Lung (tissue), 12 donors: ENCODE results near the gene VDR. TPM values are rescaled to one million over a fixed set of nuclear protein-coding genes. Genes with fewer than 3 reads are reported as not detected.
A peak's percentile ranks its signal among the peaks of the same experiment; 100 is the strongest.

ENCODE experiments used
- ATAC-seq: fragments of 200-7000 bp; cut with Tn5 transposase; one replicate; pipeline ENCODE4 v1.9.1; 2020; ENCODE audit warnings: moderate number of reproducible peaks; ENCODE audit not compliant: insufficient read depth, low FRiP score
- DNase-seq, 3 donors: peaks; one replicate each; pipeline ENCODE4 v3.0.0-alpha.2; 2013 to 2017
- H3K27ac ChIP-seq, 2 donors: one replicate each; pipeline ENCODE4 v1.5.1; 2013; ENCODE audit warnings: mild to moderate bottlenecking in 2 of 2, moderate library complexity in 2 of 2, control low read depth in 1 of 2, inconsistent platforms in 1 of 2, low read depth in 1 of 2, low read length in 1 of 2
- H3K27me3 ChIP-seq, 3 donors: one replicate each; pipeline ENCODE4 v1.5.1; 2013; ENCODE audit warnings: low read length in 2 of 3; ENCODE audit not compliant: control insufficient read depth in 3 of 3, insufficient read depth in 3 of 3
- H3K36me3 ChIP-seq, 4 donors: one replicate each; pipeline ENCODE4 v1.5.1; 2013; ENCODE audit warnings: low read length in 4 of 4, mild to moderate bottlenecking in 1 of 4, moderate library complexity in 1 of 4; ENCODE audit not compliant: control insufficient read depth in 4 of 4, insufficient read depth in 4 of 4
- H3K4me1 ChIP-seq, 5 donors: one replicate each; pipeline ENCODE4 v1.5.1; 2013; ENCODE audit warnings: low read length in 5 of 5, mild to moderate bottlenecking in 2 of 5, moderate library complexity in 1 of 5; ENCODE audit not compliant: control insufficient read depth in 5 of 5, insufficient read depth in 5 of 5
- H3K4me3 ChIP-seq: one replicate; pipeline ENCODE4 v1.5.1; 2013; ENCODE audit warnings: mild to moderate bottlenecking, control low read depth, moderate library complexity
- H3K9ac ChIP-seq, 2 donors: one replicate each; pipeline ENCODE4 v1.5.1; 2013; ENCODE audit warnings: low read length in 2 of 2, control low read depth in 1 of 2; ENCODE audit not compliant: insufficient read depth in 1 of 2
- H3K9me3 ChIP-seq, 4 donors: one replicate each; pipeline ENCODE4 v1.5.1; 2013; ENCODE audit warnings: low read length in 3 of 4, mild to moderate bottlenecking in 1 of 4, moderate library complexity in 1 of 4; ENCODE audit not compliant: control insufficient read depth in 4 of 4, insufficient read depth in 3 of 4
- WGBS, 2 donors: extraction: QIAGEN DNeasy Blood & Tissue Kit; methylation state at CpG; one replicate each; pipeline ENCODE4 v1.1.7; 2013; 5-methylcytosine and 5-hydroxymethylcytosine counted together
- polyA plus RNA-seq, 2 donors: library from polyadenylated mRNA; stranded (reverse); fragments of 200-250 nt; gene quantifications; one replicate each; pipeline ENCODE4 v1.2.1, GENCODE V29; 2013
- total RNA-seq, 2 donors: library from RNA; depleted of rRNA in 1 of 2; stranded (reverse); fragments of >200 nt in 1 of 2; gene quantifications; one replicate each; pipeline ENCODE4 v1.2.1, GENCODE V29; 2014 to 2021
- TF ChIP-seq, protein P1 (sequence below): IDR thresholded peaks from 2 replicates; pipeline ENCODE4 v1.5.1; 2012; ENCODE audit warnings: mild to moderate bottlenecking; ENCODE audit errors: control extremely low read depth, extremely low read depth
- donor health status: control.
- donor health status: control.
- donor health status: Bipolar disorder and iron deficiency.
- donor health status: healthy.
- donor health status: DM: yes; HTN: yes; CAD: no.

Gene VDR
- total and polyA plus RNA-seq, 4 donors: 4.4 to 27.4 (median 14.3) TPM

DNA sequence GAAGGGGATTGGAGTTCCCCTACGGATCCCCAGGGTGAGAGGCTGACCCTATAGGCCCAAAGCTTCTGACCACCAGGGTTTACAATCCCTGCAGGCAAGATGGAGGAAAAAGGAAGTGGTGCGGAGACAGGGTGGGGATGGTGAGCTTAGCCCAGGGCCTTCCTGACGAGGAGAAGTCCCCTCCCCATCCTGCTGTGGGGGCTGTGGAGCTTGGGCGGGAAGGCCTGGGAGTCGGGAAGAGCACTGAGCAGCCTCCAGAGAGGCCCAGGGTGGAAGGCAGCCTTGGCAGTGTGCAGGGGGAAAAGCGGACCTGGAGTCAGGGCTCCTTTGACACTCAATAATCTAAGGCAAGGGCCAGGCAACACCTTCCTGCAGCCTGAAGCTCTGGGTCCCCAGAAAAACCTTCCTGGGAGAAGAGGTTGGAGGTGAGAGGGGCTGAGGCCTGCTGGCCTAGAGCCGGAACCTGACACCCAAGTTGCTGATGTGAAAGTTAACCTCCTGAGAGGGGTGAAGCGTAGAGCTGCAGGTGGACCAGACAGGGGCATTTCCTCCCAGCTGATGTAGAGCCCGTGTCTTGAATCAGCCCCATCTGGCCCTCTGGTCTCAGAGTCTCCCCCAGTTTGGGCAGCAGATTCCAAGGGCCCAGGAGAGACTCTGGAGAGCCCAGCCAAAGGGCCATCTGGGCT is 91.1 kb downstream of the VDR start:
- H3K9me3 ChIP-seq: no peaks in the 10 kb centered on the region
- DNase-seq: no peak
- no peak for ATAC-seq
- 30 to 35% methylated on average over 9 of the region's 9 CpGs for WGBS, 2 donors
- no peaks in the 10 kb centered on the region for H3K36me3 ChIP-seq
- peaks cover 20 to 57% (median 52%) of the 10 kb centered on the region in 5 donors for H3K4me1 ChIP-seq
- no peak overlapping the region for H3K4me3 ChIP-seq
- H3K27ac ChIP-seq: peak overlapping the region; percentile 95 to 96
- TF ChIP-seq, protein P1, sequence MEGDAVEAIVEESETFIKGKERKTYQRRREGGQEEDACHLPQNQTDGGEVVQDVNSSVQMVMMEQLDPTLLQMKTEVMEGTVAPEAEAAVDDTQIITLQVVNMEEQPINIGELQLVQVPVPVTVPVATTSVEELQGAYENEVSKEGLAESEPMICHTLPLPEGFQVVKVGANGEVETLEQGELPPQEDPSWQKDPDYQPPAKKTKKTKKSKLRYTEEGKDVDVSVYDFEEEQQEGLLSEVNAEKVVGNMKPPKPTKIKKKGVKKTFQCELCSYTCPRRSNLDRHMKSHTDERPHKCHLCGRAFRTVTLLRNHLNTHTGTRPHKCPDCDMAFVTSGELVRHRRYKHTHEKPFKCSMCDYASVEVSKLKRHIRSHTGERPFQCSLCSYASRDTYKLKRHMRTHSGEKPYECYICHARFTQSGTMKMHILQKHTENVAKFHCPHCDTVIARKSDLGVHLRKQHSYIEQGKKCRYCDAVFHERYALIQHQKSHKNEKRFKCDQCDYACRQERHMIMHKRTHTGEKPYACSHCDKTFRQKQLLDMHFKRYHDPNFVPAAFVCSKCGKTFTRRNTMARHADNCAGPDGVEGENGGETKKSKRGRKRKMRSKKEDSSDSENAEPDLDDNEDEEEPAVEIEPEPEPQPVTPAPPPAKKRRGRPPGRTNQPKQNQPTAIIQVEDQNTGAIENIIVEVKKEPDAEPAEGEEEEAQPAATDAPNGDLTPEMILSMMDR: no peak
- no peaks in the 10 kb centered on the region for H3K27me3 ChIP-seq
- peak overlapping the region; percentile 3 to 37 for H3K9ac ChIP-seq

DNA sequence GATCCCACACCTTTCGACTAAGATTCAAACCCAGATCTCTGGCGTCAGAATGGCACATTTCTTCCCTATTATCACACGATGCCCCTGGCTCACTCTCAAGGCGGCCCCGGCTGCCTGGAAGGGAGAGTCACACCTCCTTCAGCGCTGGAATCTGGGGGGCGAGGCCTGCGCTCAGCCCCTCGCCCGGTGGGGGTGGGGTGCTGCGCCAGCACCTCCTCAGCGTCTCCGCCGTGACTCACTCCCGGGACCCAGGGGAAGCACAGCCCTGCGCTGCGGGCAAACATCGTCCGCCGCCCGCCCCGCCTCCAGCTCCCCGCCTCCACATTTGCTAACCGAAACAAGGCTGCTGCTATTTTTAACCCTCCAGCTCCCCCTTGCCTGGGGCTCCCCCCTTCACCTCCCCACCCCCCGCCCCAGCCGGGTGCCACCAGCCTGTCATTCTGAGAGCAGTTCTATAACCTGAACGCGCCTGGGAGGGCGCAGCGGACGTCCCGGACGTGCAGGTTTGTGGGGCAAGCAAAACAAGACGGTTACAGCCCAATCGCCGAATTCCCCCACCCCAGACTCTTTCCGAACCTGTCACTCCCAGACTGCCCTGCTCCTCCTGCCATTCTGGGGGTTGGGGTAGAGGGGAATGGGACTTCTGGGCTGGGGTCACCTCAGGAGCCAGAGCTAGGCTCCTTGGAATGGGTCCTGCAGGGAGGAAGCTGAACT is 91.8 kb downstream of the VDR start:
- Histone ChIP-seq H3K27me3 (no peaks in the 10 kb centered on the region), H3K4me3 (no peak overlapping the region), H3K9ac (peak overlapping the region; percentile 37 to 87), H3K9me3 (no peaks in the 10 kb centered on the region), H3K27ac (peak overlapping the region; percentile 95 to 96), H3K36me3 (no peaks in the 10 kb centered on the region), H3K4me1 (peaks cover 20 to 58% (median 55%) of the 10 kb centered on the region in 5 donors)
- peak; percentile 76 for ATAC-seq
- TF ChIP-seq, protein P1: no peak
- 0 to 1% methylated on average over 37 of the region's 37 CpGs for WGBS, 2 donors
- DNase-seq: peak; percentile 78 to 87 (median 87)

DNA sequence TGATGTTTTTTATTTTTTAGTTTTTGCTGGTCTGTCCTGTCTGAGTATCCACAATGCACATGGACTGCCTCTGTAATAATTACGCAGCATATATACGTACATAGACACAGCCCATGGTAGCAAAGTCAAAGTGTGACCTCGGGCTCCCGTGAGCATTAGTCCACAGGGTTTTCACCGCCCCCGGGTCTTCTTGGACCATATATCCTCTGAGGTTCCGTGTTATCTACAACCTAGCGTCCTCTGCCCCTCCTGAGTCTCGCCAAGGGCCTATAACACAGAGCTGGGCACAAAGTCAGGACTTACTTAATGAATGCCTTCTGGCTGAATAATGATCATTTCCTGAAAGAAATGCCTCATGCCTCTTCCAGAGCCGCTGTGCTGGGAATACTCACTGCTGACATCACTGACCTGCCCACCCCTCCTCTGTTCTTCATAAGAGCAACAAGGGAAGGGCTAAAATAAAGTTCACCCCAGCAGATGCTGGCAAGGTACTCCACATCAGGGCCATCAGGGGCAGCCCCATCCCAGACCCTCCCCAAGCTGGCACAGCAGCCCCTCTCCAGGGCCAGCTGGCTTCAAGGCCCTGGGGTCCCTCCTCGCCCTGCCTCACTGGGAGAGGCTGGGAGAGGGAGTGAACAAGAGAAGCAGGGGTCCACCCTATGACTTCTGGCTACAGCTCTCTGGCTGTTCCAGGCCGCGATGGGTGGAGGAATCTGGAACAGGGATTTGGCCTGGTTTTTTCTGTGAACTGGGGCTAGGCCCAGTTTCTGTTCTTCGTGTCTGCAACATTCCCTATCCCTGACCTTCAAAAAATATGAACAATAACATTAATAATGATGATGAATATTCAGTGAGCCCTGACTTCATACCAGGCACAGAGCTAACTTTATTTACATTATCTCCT is 93.0 kb downstream of the VDR start:
- H3K27me3 ChIP-seq: no peaks in the 10 kb centered on the region
- H3K9ac ChIP-seq: peak overlapping the region; percentile 21 to 87
- WGBS, 2 donors: 46 to 63% methylated on average over 14 of the region's 14 CpGs
- peaks cover 24 to 63% (median 53%) of the 10 kb centered on the region in 5 donors for H3K4me1 ChIP-seq
- TF ChIP-seq, protein P1: no peak
- no peak overlapping the region for H3K4me3 ChIP-seq
- peak; percentile 7 for ATAC-seq
- no peaks in the 10 kb centered on the region for H3K9me3 ChIP-seq
- DNase-seq: peak in 2 of 3 donors; percentile 35 to 41
- H3K27ac ChIP-seq: peak overlapping the region; percentile 95 to 96
- H3K36me3 ChIP-seq: no peaks in the 10 kb centered on the region
